Lower leg skin (tissue), 3 donors: ENCODE data around the gene DGKI.

ENCODE experiments used
- POLR2A ChIP-seq, 2 donors: fragments of 450-650 bp; IDR thresholded peaks; one replicate each; pipeline ENCODE4 v1.6.1; 2016 to 2017; ENCODE audit warnings: antibody characterized with exemption in 2 of 2, mild to moderate bottlenecking in 1 of 2, moderate library complexity in 1 of 2
- TF ChIP-seq, protein P1 (sequence below), 3 donors: fragments of 450-650 bp; IDR thresholded peaks; one replicate each; pipeline ENCODE4 v1.5.1; 2016; ENCODE audit warnings: antibody characterized with exemption in 3 of 3, mild to moderate bottlenecking in 3 of 3, moderate library complexity in 2 of 3

DNA sequence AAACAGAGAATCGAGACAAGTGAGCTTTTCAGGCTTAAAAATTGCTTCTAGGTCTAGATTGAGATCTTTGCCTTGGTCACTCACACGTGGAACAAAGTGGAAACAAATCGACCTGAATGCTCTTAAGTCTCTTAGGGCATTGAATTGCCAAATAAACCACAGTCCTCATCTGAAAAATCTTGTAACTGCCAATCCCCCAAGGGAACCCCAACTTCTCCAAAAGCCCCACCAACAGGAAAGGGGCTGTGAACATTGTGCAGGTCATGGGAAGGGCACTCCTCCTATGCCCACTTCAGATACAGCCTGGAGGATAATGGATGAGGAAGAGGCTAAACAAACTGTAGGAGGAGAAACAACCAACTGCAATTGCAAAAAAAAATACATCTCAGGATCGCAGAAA is 91.3 kb downstream of the DGKI start:
- TF ChIP-seq, protein P1, sequence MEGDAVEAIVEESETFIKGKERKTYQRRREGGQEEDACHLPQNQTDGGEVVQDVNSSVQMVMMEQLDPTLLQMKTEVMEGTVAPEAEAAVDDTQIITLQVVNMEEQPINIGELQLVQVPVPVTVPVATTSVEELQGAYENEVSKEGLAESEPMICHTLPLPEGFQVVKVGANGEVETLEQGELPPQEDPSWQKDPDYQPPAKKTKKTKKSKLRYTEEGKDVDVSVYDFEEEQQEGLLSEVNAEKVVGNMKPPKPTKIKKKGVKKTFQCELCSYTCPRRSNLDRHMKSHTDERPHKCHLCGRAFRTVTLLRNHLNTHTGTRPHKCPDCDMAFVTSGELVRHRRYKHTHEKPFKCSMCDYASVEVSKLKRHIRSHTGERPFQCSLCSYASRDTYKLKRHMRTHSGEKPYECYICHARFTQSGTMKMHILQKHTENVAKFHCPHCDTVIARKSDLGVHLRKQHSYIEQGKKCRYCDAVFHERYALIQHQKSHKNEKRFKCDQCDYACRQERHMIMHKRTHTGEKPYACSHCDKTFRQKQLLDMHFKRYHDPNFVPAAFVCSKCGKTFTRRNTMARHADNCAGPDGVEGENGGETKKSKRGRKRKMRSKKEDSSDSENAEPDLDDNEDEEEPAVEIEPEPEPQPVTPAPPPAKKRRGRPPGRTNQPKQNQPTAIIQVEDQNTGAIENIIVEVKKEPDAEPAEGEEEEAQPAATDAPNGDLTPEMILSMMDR (IDR thresholded peaks at IDR 0.05), result no peak
- no peak for TF ChIP-seq POLR2A (IDR thresholded peaks at IDR 0.05)
